Esophagus (tissue), 2 donors: ENCODE data around the gene SLC49A4. TPM values are rescaled to one million over a fixed set of nuclear protein-coding genes. Genes with fewer than 3 reads are reported as not detected.

Source experiments
- H3K27ac ChIP-seq, 2 donors: one replicate each; pipeline ENCODE4 v1.5.1; 2013; ENCODE audit warnings: low read depth in 2 of 2, mild to moderate bottlenecking in 2 of 2, inconsistent platforms in 1 of 2, low read length in 1 of 2, moderate library complexity in 1 of 2
- H3K27me3 ChIP-seq, 2 donors: one replicate each; pipeline ENCODE4 v1.6.1; 2013; ENCODE audit warnings: low read length in 2 of 2, control low read depth in 1 of 2, mild to moderate bottlenecking in 1 of 2; ENCODE audit not compliant: insufficient read depth in 2 of 2, control insufficient read depth in 1 of 2
- H3K36me3 ChIP-seq, 2 donors: one replicate each; pipeline ENCODE4 v1.6.1; 2013; ENCODE audit warnings: low read length in 1 of 2; ENCODE audit not compliant: control insufficient read depth in 2 of 2, insufficient read depth in 2 of 2
- H3K4me1 ChIP-seq, 2 donors: one replicate each; pipeline ENCODE4 v1.6.1; 2013; ENCODE audit warnings: low read length in 1 of 2; ENCODE audit not compliant: control insufficient read depth in 2 of 2, insufficient read depth in 2 of 2
- H3K4me3 ChIP-seq, 2 donors: one replicate each; pipeline ENCODE4 v1.5.1; 2013; ENCODE audit warnings: low read length in 2 of 2, mild to moderate bottlenecking in 2 of 2, low read depth in 1 of 2, moderate library complexity in 1 of 2
- H3K9me3 ChIP-seq, 2 donors: one replicate each; pipeline ENCODE4 v1.6.1; 2013; ENCODE audit warnings: mild to moderate bottlenecking in 2 of 2, low read depth in 1 of 2, low read length in 1 of 2, moderate library complexity in 1 of 2; ENCODE audit not compliant: control insufficient read depth in 2 of 2, insufficient read depth in 1 of 2
- WGBS, 2 donors: extraction: QIAGEN DNeasy Blood & Tissue Kit; methylation state at CpG; one replicate each; pipeline ENCODE4 v1.1.7; 2013; 5-methylcytosine and 5-hydroxymethylcytosine counted together
- polyA plus RNA-seq, 2 donors: library from polyadenylated mRNA; stranded (reverse); fragments of 200-250 nt; gene quantifications; one replicate each; pipeline ENCODE4 v1.2.3, GENCODE V29; 2013
- donor health status: healthy with polysubstance abuse.
- donor health status: Bipolar disorder and iron deficiency.

SLC49A4 gene
- polyA plus RNA-seq, 2 donors = 10.1 to 14.3 TPM

GRCh38 chr3:122923611-122924010, 128.7 kb downstream of the SLC49A4 start:
- no peak overlapping the region for H3K27ac ChIP-seq
- H3K4me3 ChIP-seq = no peak overlapping the region
- peaks cover 5 to 7% of the 10 kb centered on the region in 2 donors for H3K27me3 ChIP-seq
- WGBS, 2 donors = 72 to 83% methylated on average over 6 of the region's 6 CpGs
- H3K9me3 ChIP-seq = no peaks in the 10 kb centered on the region
- no peaks in the 10 kb centered on the region for H3K36me3 ChIP-seq
- peaks cover 6 to 8% of the 10 kb centered on the region in 2 donors for H3K4me1 ChIP-seq

DNA sequence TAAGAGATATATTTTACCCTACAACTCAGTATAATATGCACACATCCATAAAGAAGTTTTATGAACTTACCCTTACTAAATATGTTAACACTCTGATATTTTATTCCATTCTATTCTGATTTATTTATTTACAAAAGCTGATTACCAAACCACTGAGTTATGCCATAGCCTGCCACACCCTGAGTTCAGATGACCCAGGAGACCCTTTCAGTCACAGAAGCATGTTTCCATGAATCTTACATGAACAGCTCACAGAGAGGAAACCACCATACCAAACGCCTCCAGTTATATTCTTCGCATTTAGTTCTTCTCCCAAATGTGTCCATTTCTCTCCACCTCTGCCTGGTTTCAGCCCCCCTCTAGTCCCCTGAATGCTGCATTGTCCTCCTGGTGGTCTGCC, 129.2 kb downstream of the SLC49A4 start:
- WGBS, 2 donors = 84 to 86% methylated on average over 2 of the region's 2 CpGs
- Histone ChIP-seq H3K9me3 (no peaks in the 10 kb centered on the region), H3K27me3 (peaks cover 5 to 7% of the 10 kb centered on the region in 2 donors), H3K4me1 (peaks cover 6 to 8% of the 10 kb centered on the region in 2 donors), H3K4me3 (no peak overlapping the region), H3K27ac (no peak overlapping the region), H3K36me3 (no peaks in the 10 kb centered on the region)

DNA sequence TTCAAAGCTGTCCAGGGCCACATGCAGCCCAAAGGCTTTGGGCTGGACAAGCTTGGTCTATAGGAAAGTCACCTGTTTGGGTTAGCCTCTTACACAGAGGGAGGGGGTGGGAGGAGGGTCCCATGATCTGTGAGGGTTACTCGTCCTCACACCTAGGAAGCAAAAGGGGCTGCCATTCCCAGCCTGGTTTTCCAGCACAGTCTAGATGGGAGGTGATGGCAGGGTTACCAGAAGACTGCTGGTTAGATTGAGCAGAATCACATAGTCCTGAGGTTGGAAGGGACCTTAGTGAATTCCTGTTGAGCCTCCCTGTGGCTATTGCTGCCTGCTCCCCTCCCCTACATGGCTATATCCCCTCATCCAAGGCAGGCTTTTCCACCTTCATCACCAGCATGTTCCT, 130.9 kb downstream of the SLC49A4 start:
- H3K4me1 ChIP-seq = peaks cover 6 to 11% of the 10 kb centered on the region in 2 donors
- H3K9me3 ChIP-seq = no peaks in the 10 kb centered on the region
- H3K4me3 ChIP-seq = no peak overlapping the region
- no peaks in the 10 kb centered on the region for H3K36me3 ChIP-seq
- 84 to 91% methylated on average over 1 of the region's 1 CpG for WGBS, 2 donors
- H3K27me3 ChIP-seq = peaks cover 5 to 7% of the 10 kb centered on the region in 2 donors
- no peak overlapping the region for H3K27ac ChIP-seq

GRCh38 chr3:122926322-122926721, 131.5 kb downstream of the SLC49A4 start:
- no peak overlapping the region for H3K4me3 ChIP-seq
- H3K36me3 ChIP-seq = no peaks in the 10 kb centered on the region
- 91% methylated on average over 20 of the region's 20 CpGs for WGBS, 2 donors
- peaks cover 6 to 11% of the 10 kb centered on the region in 2 donors for H3K4me1 ChIP-seq
- no peak overlapping the region for H3K27ac ChIP-seq
- H3K9me3 ChIP-seq = no peaks in the 10 kb centered on the region
- H3K27me3 ChIP-seq = peaks cover 2 to 7% of the 10 kb centered on the region in 2 donors

DNA sequence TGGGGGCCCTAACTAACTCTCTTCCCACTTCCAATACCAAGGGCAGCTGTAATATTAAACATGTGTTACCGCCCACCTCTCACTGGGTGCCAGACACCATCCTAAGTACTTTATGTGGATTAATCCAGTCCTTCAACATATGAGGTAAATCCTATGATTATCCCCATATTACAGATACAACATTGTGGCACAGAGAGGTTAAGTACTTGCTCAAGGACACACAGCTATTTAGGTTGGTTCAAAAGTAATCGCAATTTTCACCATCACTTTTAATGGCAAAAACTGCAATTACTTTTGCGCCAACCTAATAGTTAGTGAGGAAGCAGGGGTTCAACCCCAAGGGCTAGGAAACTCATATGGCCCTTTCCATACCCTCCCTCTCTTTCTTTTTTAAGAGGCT, 131.9 kb downstream of the SLC49A4 start:
- H3K27me3 ChIP-seq = peaks cover 0 to 4% of the 10 kb centered on the region in 2 donors
- H3K36me3 ChIP-seq = no peaks in the 10 kb centered on the region
- no peak overlapping the region for H3K4me3 ChIP-seq
- 97 to 98% methylated on average over 3 of the region's 3 CpGs for WGBS, 2 donors
- H3K27ac ChIP-seq = no peak overlapping the region
- H3K4me1 ChIP-seq = peaks cover 5 to 9% of the 10 kb centered on the region in 2 donors
- H3K9me3 ChIP-seq = no peaks in the 10 kb centered on the region

GRCh38 chr3:122927726-122928125, 132.9 kb downstream of the SLC49A4 start:
- 90 to 95% methylated on average over 9 to 10 of the region's 10 CpGs for WGBS, 2 donors

DNA sequence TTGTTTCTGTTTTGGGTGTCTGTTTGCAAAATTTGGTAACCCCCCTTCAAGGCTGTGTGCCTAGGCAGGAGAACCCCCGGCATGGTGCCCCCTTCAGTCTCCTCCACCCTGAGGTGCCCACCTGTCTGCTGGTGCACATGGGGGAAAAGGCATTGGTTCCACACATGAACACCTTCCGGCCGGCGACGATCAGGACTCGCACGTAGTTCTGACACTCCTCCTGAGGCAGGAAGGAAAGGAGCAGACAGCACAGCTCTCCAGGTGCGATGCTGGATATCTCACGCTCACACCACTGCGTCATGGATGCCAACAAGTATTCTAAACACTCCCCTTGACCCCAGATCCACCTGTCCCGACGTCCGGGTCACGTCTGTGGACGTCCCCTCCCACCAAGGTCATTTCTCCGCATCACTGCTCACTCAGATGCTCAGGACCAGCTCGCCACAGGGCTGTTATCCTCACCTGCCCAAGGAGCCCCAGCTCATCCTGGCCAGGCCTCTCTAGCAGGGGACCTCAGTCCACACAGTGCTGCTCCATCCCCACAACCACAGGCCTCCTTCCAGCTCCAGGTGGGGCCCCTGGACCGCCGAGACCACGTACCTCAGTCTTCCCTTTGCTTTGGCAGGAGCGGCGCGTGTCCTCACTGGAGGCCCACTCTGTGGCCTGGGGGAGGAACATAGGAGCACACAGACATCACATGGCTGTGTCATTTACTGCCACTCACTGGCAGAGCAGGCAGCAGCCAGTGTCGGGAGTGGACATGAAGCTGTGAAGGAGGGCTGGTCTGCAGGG, 133.7 kb downstream of the SLC49A4 start:
- no peak overlapping the region for H3K4me3 ChIP-seq
- 88 to 89% methylated on average over 24 of the region's 24 CpGs for WGBS, 2 donors
- H3K36me3 ChIP-seq = no peaks in the 10 kb centered on the region
- peaks cover 2% of the 10 kb centered on the region in 2 donors for H3K4me1 ChIP-seq
- no peak overlapping the region for H3K27ac ChIP-seq
- no peaks in the 10 kb centered on the region for H3K27me3 ChIP-seq
- no peaks in the 10 kb centered on the region for H3K9me3 ChIP-seq

More at GRCh38 chr3:122927726-122928125, 132.9 kb downstream of the SLC49A4 start:
- peaks cover 2% of the 10 kb centered on the region in 2 donors for H3K4me1 ChIP-seq
- H3K27ac ChIP-seq = no peak overlapping the region
- H3K27me3 ChIP-seq = no peaks in the 10 kb centered on the region
- H3K36me3 ChIP-seq = no peaks in the 10 kb centered on the region
- H3K9me3 ChIP-seq = no peaks in the 10 kb centered on the region
- no peak overlapping the region for H3K4me3 ChIP-seq

GRCh38 chr3:122929188-122930062, 134.6 kb downstream of the SLC49A4 start:
- Histone ChIP-seq H3K4me3 (no peak overlapping the region), H3K27ac (no peak overlapping the region), H3K36me3 (no peaks in the 10 kb centered on the region), H3K4me1 (peaks cover 2% of the 10 kb centered on the region in 2 donors), H3K27me3 (no peaks in the 10 kb centered on the region), H3K9me3 (no peaks in the 10 kb centered on the region)
- 50 to 57% methylated on average over 12 of the region's 12 CpGs for WGBS, 2 donors

GRCh38 chr3:122930063-122930997, 135.5 kb downstream of the SLC49A4 start:
- Histone ChIP-seq H3K9me3 (no peaks in the 10 kb centered on the region), H3K27me3 (no peaks in the 10 kb centered on the region), H3K27ac (no peak overlapping the region), H3K4me1 (peaks cover 2% of the 10 kb centered on the region in 2 donors), H3K4me3 (no peak overlapping the region), H3K36me3 (no peaks in the 10 kb centered on the region)
- WGBS, 2 donors = 81 to 82% methylated on average over 14 of the region's 14 CpGs
